Ectodermal cell (in vitro differentiated cells): ENCODE data around the gene PDE3A.

ENCODE experiments used
- H3K27ac ChIP-seq: 2 replicates; pipeline ENCODE4 v1.7.0; 2013; ENCODE audit warnings: mild to moderate bottlenecking, low read depth, low read length; ENCODE audit not compliant: insufficient read depth, poor library complexity, severe bottlenecking
- H3K27me3 ChIP-seq: 2 replicates; pipeline ENCODE4 v1.7.0; 2013; ENCODE audit warnings: mild to moderate bottlenecking, low read length; ENCODE audit not compliant: insufficient read depth, control insufficient read depth, poor library complexity, severe bottlenecking
- H3K36me3 ChIP-seq: one replicate; pipeline ENCODE4 v1.7.0; 2013; ENCODE audit warnings: low read length; ENCODE audit not compliant: control insufficient read depth, insufficient read depth
- H3K4me1 ChIP-seq: one replicate; pipeline ENCODE4 v1.7.0; 2013; ENCODE audit warnings: low read length; ENCODE audit not compliant: control insufficient read depth, insufficient read depth
- H3K4me3 ChIP-seq: 2 replicates; pipeline ENCODE4 v1.7.0; 2013; ENCODE audit warnings: low read depth, low read length, control low read depth; ENCODE audit not compliant: insufficient read depth
- H3K9me3 ChIP-seq: 2 replicates; pipeline ENCODE4 v1.7.0; 2013; ENCODE audit warnings: mild to moderate bottlenecking, low read length, moderate library complexity; ENCODE audit not compliant: control insufficient read depth
- WGBS, 2 experiments: methylation state at CpG; one replicate each; pipeline ENCODE4 v1.1.7; 2013; ENCODE audit warnings: missing lambda C conversion rate in 2 of 2; 5-methylcytosine and 5-hydroxymethylcytosine counted together

PDE3A gene

GRCh38 chr12:20420557-20420956, 52.2 kb downstream of the PDE3A start:
- Histone ChIP-seq H3K36me3 (no peaks in the 10 kb centered on the region), H3K4me1 (no peaks in the 10 kb centered on the region), H3K4me3 (no peak overlapping the region), H3K9me3 (no peaks in the 10 kb centered on the region), H3K27me3 (no peaks in the 10 kb centered on the region), H3K27ac (no peak overlapping the region)
- WGBS, 2 experiments = 92 to 94% methylated on average over 6 of the region's 6 CpGs

GRCh38 chr12:20421421-20421820, 53.1 kb downstream of the PDE3A start:
- WGBS, 2 experiments = 71 to 79% methylated on average over 1 to 2 of the region's 2 CpGs
- Histone ChIP-seq H3K36me3 (no peaks in the 10 kb centered on the region), H3K4me3 (no peak overlapping the region), H3K9me3 (no peaks in the 10 kb centered on the region), H3K27ac (no peak overlapping the region), H3K27me3 (no peaks in the 10 kb centered on the region), H3K4me1 (no peaks in the 10 kb centered on the region)

GRCh38 chr12:20423557-20423956, 55.2 kb downstream of the PDE3A start:
- H3K27me3 ChIP-seq = no peaks in the 10 kb centered on the region
- H3K9me3 ChIP-seq = no peaks in the 10 kb centered on the region
- H3K36me3 ChIP-seq = no peaks in the 10 kb centered on the region
- H3K4me1 ChIP-seq = no peaks in the 10 kb centered on the region
- no peak overlapping the region for H3K4me3 ChIP-seq
- 56 to 62% methylated on average over 3 of the region's 3 CpGs for WGBS, 2 experiments
- H3K27ac ChIP-seq = no peak overlapping the region

GRCh38 chr12:20424841-20425240, 56.5 kb downstream of the PDE3A start:
- Histone ChIP-seq H3K9me3 (no peaks in the 10 kb centered on the region), H3K4me1 (no peaks in the 10 kb centered on the region), H3K27me3 (no peaks in the 10 kb centered on the region), H3K36me3 (no peaks in the 10 kb centered on the region), H3K4me3 (no peak overlapping the region), H3K27ac (no peak overlapping the region)
- 94 to 95% methylated on average over 4 of the region's 4 CpGs for WGBS, 2 experiments

- no peaks in the 10 kb centered on the region for H3K4me1 ChIP-seq
- WGBS, 2 experiments = 95 to 96% methylated on average over 5 of the region's 5 CpGs
- H3K9me3 ChIP-seq = no peaks in the 10 kb centered on the region
- no peaks in the 10 kb centered on the region for H3K36me3 ChIP-seq
- H3K27me3 ChIP-seq = no peaks in the 10 kb centered on the region
- no peak overlapping the region for H3K27ac ChIP-seq
- no peak overlapping the region for H3K4me3 ChIP-seq
These were observed 57.9 kb downstream of the PDE3A start for GRCh38 chr12:20426191-20426590.

GRCh38 chr12:20426957-20427356, 58.6 kb downstream of the PDE3A start:
- WGBS, 2 experiments = 95 to 96% methylated on average over 3 of the region's 3 CpGs
- H3K9me3 ChIP-seq = no peaks in the 10 kb centered on the region

GRCh38 chr12:20429852-20430251, 61.5 kb downstream of the PDE3A start:
- Histone ChIP-seq H3K36me3 (no peaks in the 10 kb centered on the region), H3K27ac (no peak overlapping the region), H3K4me3 (no peak overlapping the region), H3K4me1 (no peaks in the 10 kb centered on the region), H3K27me3 (no peaks in the 10 kb centered on the region), H3K9me3 (no peaks in the 10 kb centered on the region)
- 96 to 100% methylated on average over 1 to 2 of the region's 2 CpGs for WGBS, 2 experiments

More at GRCh38 chr12:20426957-20427356, 58.6 kb downstream of the PDE3A start:
- H3K36me3 ChIP-seq = no peaks in the 10 kb centered on the region
- no peak overlapping the region for H3K4me3 ChIP-seq
- no peaks in the 10 kb centered on the region for H3K4me1 ChIP-seq
- no peak overlapping the region for H3K27ac ChIP-seq
- no peaks in the 10 kb centered on the region for H3K27me3 ChIP-seq

- Histone ChIP-seq H3K27me3 (no peaks in the 10 kb centered on the region), H3K4me3 (no peak overlapping the region), H3K36me3 (no peaks in the 10 kb centered on the region), H3K4me1 (no peaks in the 10 kb centered on the region), H3K27ac (no peak overlapping the region), H3K9me3 (no peaks in the 10 kb centered on the region)
- WGBS, 2 experiments = 88% methylated on average over 1 of the region's 1 CpG; no CpG with 5 or more reads in 1 of the 2 experiments
These were observed 64.0 kb downstream of the PDE3A start for GRCh38 chr12:20432290-20432689.

GRCh38 chr12:20434996-20435395, 66.7 kb downstream of the PDE3A start:
- Histone ChIP-seq H3K9me3 (no peaks in the 10 kb centered on the region), H3K27ac (no peak overlapping the region), H3K4me1 (no peaks in the 10 kb centered on the region), H3K36me3 (no peaks in the 10 kb centered on the region), H3K4me3 (no peak overlapping the region), H3K27me3 (no peaks in the 10 kb centered on the region)
- 91 to 96% methylated on average over 3 of the region's 3 CpGs for WGBS, 2 experiments

GRCh38 chr12:20436316-20436715, 68.0 kb downstream of the PDE3A start:
- no peak overlapping the region for H3K27ac ChIP-seq

GRCh38 chr12:20438299-20438779, 70.0 kb downstream of the PDE3A start:
- H3K9me3 ChIP-seq = no peaks in the 10 kb centered on the region
- H3K4me1 ChIP-seq = no peaks in the 10 kb centered on the region
- 94 to 100% methylated on average over 1 to 2 of the region's 2 CpGs for WGBS, 2 experiments
- no peak overlapping the region for H3K4me3 ChIP-seq
- H3K27me3 ChIP-seq = no peaks in the 10 kb centered on the region
- no peak overlapping the region for H3K27ac ChIP-seq
- no peaks in the 10 kb centered on the region for H3K36me3 ChIP-seq

More at GRCh38 chr12:20436316-20436715, 68.0 kb downstream of the PDE3A start:
- Histone ChIP-seq H3K4me1 (no peaks in the 10 kb centered on the region), H3K4me3 (no peak overlapping the region), H3K9me3 (no peaks in the 10 kb centered on the region), H3K36me3 (no peaks in the 10 kb centered on the region), H3K27me3 (no peaks in the 10 kb centered on the region)
